ENCODE results near the gene IQGAP1. TPM values are rescaled to one million over a fixed set of nuclear protein-coding genes. Genes with fewer than 3 reads are reported as not detected.
A peak's percentile ranks its signal among the peaks of the same experiment; 100 is the strongest.

The IQGAP1 gene
- total RNA-seq, 1 experiment from 2014 or later = 113 TPM

DNA sequence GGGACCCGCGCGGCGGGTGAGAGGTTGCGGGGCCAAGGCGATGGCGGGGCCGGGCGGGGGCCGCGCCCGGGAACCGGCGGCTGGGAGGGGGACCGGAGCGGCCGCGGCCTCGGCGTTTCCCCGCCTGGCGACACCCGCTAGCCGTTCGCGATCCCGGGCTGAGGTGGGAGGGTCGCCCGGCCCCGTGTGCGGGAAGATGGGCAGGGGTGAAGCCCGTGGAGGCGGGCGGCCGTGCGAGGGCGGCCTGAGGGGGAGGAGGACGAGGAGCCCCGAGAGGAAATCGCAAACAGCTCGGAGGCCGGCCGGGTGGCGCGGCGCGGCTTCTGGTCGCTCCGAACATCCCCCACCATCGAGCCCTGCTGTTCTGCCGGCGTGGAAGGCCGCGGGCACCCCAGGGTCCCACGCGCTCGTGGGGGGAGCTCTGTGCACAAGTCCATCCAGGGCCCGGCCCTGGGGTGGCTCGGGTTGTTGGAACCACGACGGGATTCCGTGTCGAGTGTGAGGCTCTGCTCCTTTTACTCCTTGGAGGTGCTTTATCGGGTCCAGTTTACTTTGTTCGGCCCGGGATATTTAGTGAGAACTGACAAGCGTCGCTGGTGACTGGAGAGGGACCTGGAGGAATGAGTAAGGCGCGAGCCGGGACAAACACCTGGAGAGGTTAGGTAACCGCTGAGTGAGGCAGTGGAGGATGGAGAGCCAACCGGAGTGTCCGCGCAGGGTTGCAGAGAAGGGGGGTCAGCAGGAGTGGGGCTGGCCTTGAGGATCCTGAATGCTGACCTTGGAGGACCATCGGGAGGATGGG is 142.4 kb downstream of the IQGAP1 start:
- peak overlapping the region; percentile 79 for H3K4me2 ChIP-seq (ENCODE audit: low read length)
- peaks cover 6% of the 10 kb centered on the region; the same call in 1 of the 2 replicates for H4K20me1 ChIP-seq (ENCODE audit: insufficient read depth)
- DNase-seq (ENCODE audit: low read depth, low spot score) (no peak), ATAC-seq (peak; percentile 51)
- H3K9me2 ChIP-seq (ENCODE audit: insufficient read depth) = no peaks in the 10 kb centered on the region
- RAD21 ChIA-PET (ENCODE audit: low non-redundant PET in 1 of 2, low total read pairs in 2 of 2, uncharacterized antibody in 2 of 2, unreplicated experiment in 2 of 2) = no interaction called here
- H3K79me2 ChIP-seq (ENCODE audit: insufficient read depth, low read length) = peaks cover 43% of the 10 kb centered on the region
- H3K9me3 ChIP-seq (ENCODE audit: control insufficient read depth in 1 of 2, insufficient read depth in 1 of 2, low read depth in 1 of 2, low read length in 2 of 2) = no peaks in the 10 kb centered on the region
- peak overlapping the region; percentile 65 for H3K9ac ChIP-seq (ENCODE audit: low read length)
- CTCF ChIA-PET = no interaction called here
- BruUV-seq (replicated peaks) = no TSS peak
- H2AFZ ChIP-seq (ENCODE audit: low read depth, low read length, poor library complexity, severe bottlenecking) = no peak overlapping the region
- TF ChIP-seq ZFX (IDR thresholded peaks at IDR 0.05) (peak; percentile 92), TCF7L2 (IDR thresholded peaks at IDR 0.05; ENCODE audit: borderline replicate concordance, extremely low read depth, insufficient read depth, insufficient read length) (no peak)
- no peaks in the 10 kb centered on the region; a peak in 1 of 4 replicates for H3K36me3 ChIP-seq (ENCODE audit: control insufficient read depth in 1 of 2, insufficient read depth in 2 of 2, low read length in 2 of 2)
- peaks cover 8 to 10% of the 10 kb centered on the region in 2 experiments for H3K4me1 ChIP-seq (ENCODE audit: control insufficient read depth in 1 of 2, insufficient read depth in 2 of 2, low read length in 2 of 2)
- POLR2A ChIA-PET = interaction anchor here (1.7 kb wide), 1 partner anchor 10 kb away, joined by 3 read pairs; no protein-coding TSS in a partner anchor
- H3K4me3 ChIP-seq (replicated peaks in 1 of 2; ENCODE audit: low read depth in 1 of 2, low read length in 2 of 2) = peak overlapping the region; percentile 65 to 74
- intact Hi-C loops (cut with micrococcal nuclease) = no loop called here
- H3K27ac ChIP-seq (ENCODE audit: low read depth, low read length) = peak overlapping the region; percentile 86
- no peaks in the 10 kb centered on the region for H3K27me3 ChIP-seq (ENCODE audit: insufficient read depth, low read length)

DNA sequence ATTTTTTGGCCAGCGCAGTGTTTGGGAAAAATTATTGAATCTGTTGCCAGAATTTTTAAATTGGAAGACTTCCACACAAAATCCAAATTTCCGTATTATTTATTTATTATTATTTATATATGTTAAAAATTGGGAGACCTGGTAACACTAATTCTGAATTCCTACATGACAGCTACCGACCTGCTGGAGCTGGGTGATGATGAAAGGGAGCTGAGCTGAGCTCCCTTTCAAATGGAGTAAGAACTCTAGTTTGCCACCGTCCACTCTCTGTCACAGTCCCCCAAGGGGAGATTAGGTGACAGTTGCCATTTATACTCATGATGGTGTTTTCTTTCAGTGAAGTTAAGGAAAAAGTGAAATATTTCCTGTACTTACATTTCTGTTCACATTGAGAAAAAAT is 143.1 kb downstream of the IQGAP1 start:
- no peak overlapping the region for H3K9ac ChIP-seq (ENCODE audit: low read length)
- POLR2A ChIA-PET = interaction anchor here (1.7 kb wide), 1 partner anchor 9 kb away, joined by 3 read pairs; no protein-coding TSS in a partner anchor
- H3K4me1 ChIP-seq (ENCODE audit: control insufficient read depth in 1 of 2, insufficient read depth in 2 of 2, low read length in 2 of 2) = peaks cover 8 to 10% of the 10 kb centered on the region in 2 experiments
- no peak overlapping the region for H2AFZ ChIP-seq (ENCODE audit: low read depth, low read length, poor library complexity, severe bottlenecking)
- H3K9me2 ChIP-seq (ENCODE audit: insufficient read depth) = no peaks in the 10 kb centered on the region
- no peak overlapping the region for H3K27ac ChIP-seq (ENCODE audit: low read depth, low read length)
- no peaks in the 10 kb centered on the region; a peak in 1 of 4 replicates for H3K36me3 ChIP-seq (ENCODE audit: control insufficient read depth in 1 of 2, insufficient read depth in 2 of 2, low read length in 2 of 2)
- H3K9me3 ChIP-seq (ENCODE audit: control insufficient read depth in 1 of 2, insufficient read depth in 1 of 2, low read depth in 1 of 2, low read length in 2 of 2) = no peaks in the 10 kb centered on the region
- peaks cover 6% of the 10 kb centered on the region; the same call in 1 of the 2 replicates for H4K20me1 ChIP-seq (ENCODE audit: insufficient read depth)
- ATAC-seq = no peak
- intact Hi-C loops (cut with micrococcal nuclease) = no loop called here
- no peaks in the 10 kb centered on the region for H3K27me3 ChIP-seq (ENCODE audit: insufficient read depth, low read length)
- H3K4me3 ChIP-seq (replicated peaks in 1 of 2; ENCODE audit: low read depth in 1 of 2, low read length in 2 of 2) = peak overlapping the region; percentile 65 to 74
- no peak for DNase-seq (ENCODE audit: low read depth, low spot score)
- CTCF ChIA-PET = no interaction called here
- H3K4me2 ChIP-seq (ENCODE audit: low read length) = peak overlapping the region; percentile 79
- BruUV-seq (replicated peaks) = no TSS peak
- H3K79me2 ChIP-seq (ENCODE audit: insufficient read depth, low read length) = peaks cover 49% of the 10 kb centered on the region
- RAD21 ChIA-PET (ENCODE audit: low non-redundant PET in 1 of 2, low total read pairs in 2 of 2, uncharacterized antibody in 2 of 2, unreplicated experiment in 2 of 2) = no interaction called here
- TF ChIP-seq, protein P1, sequence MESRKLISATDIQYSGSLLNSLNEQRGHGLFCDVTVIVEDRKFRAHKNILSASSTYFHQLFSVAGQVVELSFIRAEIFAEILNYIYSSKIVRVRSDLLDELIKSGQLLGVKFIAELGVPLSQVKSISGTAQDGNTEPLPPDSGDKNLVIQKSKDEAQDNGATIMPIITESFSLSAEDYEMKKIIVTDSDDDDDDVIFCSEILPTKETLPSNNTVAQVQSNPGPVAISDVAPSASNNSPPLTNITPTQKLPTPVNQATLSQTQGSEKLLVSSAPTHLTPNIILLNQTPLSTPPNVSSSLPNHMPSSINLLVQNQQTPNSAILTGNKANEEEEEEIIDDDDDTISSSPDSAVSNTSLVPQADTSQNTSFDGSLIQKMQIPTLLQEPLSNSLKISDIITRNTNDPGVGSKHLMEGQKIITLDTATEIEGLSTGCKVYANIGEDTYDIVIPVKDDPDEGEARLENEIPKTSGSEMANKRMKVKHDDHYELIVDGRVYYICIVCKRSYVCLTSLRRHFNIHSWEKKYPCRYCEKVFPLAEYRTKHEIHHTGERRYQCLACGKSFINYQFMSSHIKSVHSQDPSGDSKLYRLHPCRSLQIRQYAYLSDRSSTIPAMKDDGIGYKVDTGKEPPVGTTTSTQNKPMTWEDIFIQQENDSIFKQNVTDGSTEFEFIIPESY (IDR thresholded peaks at IDR 0.05; ENCODE audit: extremely low read depth, insufficient replicate concordance, low read length) = no peak
- TF ChIP-seq TCF7L2 (IDR thresholded peaks at IDR 0.05; ENCODE audit: borderline replicate concordance, extremely low read depth, insufficient read depth, insufficient read length) (no peak), POLR2A (IDR thresholded peaks at IDR 0.05; ENCODE audit: borderline replicate concordance, extremely low read depth, insufficient read depth, insufficient read length) (no peak), ZNF274 (IDR thresholded peaks at IDR 0.05; ENCODE audit: low read depth, low read length) (no peak), EGR1 (IDR thresholded peaks at IDR 0.05; ENCODE audit: low read depth) (no peak), CEBPB (IDR thresholded peaks at IDR 0.05; ENCODE audit: low read depth) (no peak), ELF1 (IDR thresholded peaks at IDR 0.05; ENCODE audit: borderline replicate concordance, low read depth) (no peak), JUND (IDR thresholded peaks at IDR 0.05) (no peak), EZH2 (IDR thresholded peaks at IDR 0.05) (no peak), FOSL1 (IDR thresholded peaks at IDR 0.05; ENCODE audit: low read depth) (no peak), POLR2AphosphoS5 (IDR thresholded peaks at IDR 0.05; ENCODE audit: low read depth, low read length) (no peak), SRF (IDR thresholded peaks at IDR 0.05; ENCODE audit: low read depth) (no peak), RAD21 (IDR thresholded peaks at IDR 0.05; ENCODE audit: low read depth) (no peak), SP1 (IDR thresholded peaks at IDR 0.05; ENCODE audit: low read depth) (no peak)
- TF ChIP-seq, protein P2, sequence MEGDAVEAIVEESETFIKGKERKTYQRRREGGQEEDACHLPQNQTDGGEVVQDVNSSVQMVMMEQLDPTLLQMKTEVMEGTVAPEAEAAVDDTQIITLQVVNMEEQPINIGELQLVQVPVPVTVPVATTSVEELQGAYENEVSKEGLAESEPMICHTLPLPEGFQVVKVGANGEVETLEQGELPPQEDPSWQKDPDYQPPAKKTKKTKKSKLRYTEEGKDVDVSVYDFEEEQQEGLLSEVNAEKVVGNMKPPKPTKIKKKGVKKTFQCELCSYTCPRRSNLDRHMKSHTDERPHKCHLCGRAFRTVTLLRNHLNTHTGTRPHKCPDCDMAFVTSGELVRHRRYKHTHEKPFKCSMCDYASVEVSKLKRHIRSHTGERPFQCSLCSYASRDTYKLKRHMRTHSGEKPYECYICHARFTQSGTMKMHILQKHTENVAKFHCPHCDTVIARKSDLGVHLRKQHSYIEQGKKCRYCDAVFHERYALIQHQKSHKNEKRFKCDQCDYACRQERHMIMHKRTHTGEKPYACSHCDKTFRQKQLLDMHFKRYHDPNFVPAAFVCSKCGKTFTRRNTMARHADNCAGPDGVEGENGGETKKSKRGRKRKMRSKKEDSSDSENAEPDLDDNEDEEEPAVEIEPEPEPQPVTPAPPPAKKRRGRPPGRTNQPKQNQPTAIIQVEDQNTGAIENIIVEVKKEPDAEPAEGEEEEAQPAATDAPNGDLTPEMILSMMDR (IDR thresholded peaks at IDR 0.05 in 2 of 3, conservative IDR thresholded peaks at IDR 0.05 in 1 of 3; ENCODE audit: borderline replicate concordance in 1 of 3, insufficient read depth in 1 of 3, low read depth in 2 of 3, low read length in 2 of 3) = no peak
- TF ChIP-seq, protein P3, sequence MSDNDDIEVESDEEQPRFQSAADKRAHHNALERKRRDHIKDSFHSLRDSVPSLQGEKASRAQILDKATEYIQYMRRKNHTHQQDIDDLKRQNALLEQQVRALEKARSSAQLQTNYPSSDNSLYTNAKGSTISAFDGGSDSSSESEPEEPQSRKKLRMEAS (IDR thresholded peaks at IDR 0.05) = no peak
